Stimulated activated CD4-positive, alpha-beta T cell treated with anti-CD3 and anti-CD28 coated beads, TNF-alpha, amount 100 ng/mL, for 24 hours (primary cell): Measurements from ENCODE around the gene CENPT.
"Not testable (repeated sequence)": the region's sequence is repeated elsewhere in the genome, so short reads cannot be mapped to it uniquely, and the experiment has no call there.

Experiments
- DNase-seq, 3 experiments: peaks; one replicate each; pipeline ENCODE4 v3.0.0-alpha.2; 2020; ENCODE audit warnings: low read depth in 3 of 3

Gene CENPT

GRCh38 chr16:67846320-67847063 is 1.0 kb downstream of the CENPT start, which contains the start of gene NUTF2:
Gene NUTF2 (plus strand): TSS chr16:67846933. CDS start chr16:67865131, 18,198 bp downstream.
- peak; percentile 90 to 95 (median 94) for DNase-seq

- no peak for DNase-seq
These were observed 1.5 kb downstream of the CENPT start for GRCh38 chr16:67846063-67846319.

- DNase-seq, result no peak
These were observed 2.0 kb downstream of the CENPT start for GRCh38 chr16:67845291-67846062.

DNA sequence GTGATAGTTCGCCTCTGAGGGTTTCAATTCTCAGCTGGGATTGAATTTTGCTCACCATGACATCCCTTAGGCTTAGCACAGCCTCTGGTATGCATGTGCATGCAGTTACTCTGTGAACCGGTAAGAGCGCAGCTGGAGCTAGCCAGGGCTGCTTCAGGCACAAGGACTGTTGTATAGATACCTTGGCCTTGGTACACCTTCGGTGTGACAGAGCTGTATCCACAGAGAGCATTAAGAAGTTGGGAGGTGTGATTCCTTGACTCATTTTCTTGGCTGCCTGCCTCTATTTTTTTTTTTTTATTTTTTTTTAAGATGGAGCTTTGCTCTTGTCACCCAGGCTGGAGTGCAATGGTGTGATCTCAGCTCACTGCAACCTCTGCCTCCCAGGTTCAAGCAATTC is 3.0 kb downstream of the CENPT start:
- DNase-seq, result no peak

DNA sequence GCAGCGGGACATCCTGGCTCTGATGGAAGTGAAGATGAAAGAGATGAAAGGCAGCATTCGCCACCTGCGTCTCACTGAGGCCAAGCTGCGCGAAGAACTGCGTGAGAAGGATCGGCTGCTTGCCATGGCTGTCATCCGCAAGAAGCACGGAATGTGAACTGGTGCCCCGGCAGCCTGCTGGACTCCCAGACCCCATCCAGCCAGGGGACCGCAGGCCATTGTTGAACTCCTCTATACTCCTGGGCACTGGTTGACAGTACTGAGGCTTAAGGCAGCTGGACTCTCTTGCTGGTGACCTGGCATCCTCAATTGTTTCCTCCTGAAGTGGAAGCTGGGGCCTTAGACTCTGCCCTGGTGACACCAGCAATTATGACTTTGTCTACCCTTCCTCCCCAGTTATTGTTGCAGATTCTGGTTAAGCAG is 4.1 kb downstream of the CENPT start:
- DNase-seq, result no peak

DNA sequence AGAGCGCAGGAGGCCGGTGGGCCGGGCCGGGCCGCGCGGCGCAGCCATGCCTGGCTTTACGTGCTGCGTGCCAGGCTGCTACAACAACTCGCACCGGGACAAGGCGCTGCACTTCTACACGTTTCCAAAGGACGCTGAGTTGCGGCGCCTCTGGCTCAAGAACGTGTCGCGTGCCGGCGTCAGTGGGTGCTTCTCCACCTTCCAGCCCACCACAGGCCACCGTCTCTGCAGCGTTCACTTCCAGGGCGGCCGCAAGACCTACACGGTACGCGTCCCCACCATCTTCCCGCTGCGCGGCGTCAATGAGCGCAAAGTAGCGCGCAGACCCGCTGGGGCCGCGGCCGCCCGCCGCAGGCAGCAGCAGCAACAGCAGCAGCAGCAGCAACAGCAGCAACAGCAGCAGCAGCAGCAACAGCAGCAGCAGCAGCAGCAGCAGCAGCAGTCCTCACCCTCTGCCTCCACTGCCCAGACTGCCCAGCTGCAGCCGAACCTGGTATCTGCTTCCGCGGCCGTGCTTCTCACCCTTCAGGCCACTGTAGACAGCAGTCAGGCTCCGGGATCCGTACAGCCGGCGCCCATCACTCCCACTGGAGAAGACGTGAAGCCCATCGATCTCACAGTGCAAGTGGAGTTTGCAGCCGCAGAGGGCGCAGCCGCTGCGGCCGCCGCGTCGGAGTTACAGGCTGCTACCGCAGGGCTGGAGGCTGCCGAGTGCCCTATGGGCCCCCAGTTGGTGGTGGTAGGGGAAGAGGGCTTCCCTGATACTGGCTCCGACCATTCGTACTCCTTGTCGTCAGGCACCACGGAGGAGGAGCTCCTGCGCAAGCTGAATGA is 4.8 kb downstream of the CENPT start:
- peak in 2 of 3 experiments; percentile 27 to 55 for DNase-seq

- peak; percentile 89 to 94 (median 91) for DNase-seq
These were observed 5.5 kb downstream of the CENPT start, which contains the start of gene THAP11 for GRCh38 chr16:67841816-67842508. Gene THAP11 (plus strand): TSS chr16:67842320. CDS start chr16:67842555, 235 bp downstream.

DNA sequence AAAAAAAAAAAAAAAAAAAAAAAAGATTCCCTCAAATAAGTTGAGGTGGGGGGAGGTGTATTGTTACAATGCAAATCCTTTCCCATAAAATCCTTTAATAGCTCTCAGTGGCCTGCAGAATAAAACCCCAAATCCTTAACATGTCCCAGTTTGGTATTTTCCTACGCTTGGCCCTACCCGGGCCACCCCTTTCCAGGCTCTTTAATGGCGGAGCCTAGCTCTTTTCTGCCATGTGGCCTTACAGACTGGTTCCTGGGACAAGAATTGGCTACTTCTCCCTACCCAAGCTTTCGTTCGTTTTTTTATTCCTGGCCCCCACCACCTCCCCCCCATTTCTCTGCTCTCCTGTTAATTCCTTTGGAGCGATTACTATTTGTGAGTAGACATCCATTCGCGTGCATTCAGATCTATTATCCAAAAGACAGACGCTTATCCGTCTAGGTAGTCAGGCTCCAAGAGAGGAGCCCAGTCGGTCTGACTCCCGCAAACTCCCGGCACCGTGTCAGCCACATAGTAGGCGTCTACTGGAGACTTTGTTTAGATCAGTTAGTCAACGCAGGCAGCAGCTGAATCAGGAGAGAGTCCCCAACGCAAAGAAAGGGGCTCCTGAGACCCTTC is 6.2 kb downstream of the CENPT start:
- DNase-seq, result no peak

GRCh38 chr16:67837811-67838210 is 9.7 kb downstream of the CENPT start:
- no peak for DNase-seq

DNA sequence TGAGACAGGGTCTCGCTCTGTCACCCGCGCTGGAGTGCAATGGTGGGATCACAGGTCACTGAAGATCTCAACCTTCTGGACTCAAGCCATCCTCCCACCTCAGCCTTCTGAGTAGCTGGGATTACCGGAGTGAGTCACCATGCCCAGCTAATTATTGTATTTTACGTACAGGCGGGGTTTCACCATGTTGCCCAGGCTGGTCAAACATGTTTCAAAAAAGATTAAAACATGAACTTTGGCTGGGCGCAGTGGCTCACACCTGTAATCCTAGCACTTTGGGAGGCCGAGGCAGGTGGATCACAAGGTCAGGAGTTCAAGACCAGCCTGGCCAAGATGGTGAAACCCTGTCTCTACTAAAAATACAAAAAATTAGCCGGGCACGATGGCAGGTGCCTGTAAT is 10.3 kb downstream of the CENPT start:
- DNase-seq, result not testable (repeated sequence)

DNA sequence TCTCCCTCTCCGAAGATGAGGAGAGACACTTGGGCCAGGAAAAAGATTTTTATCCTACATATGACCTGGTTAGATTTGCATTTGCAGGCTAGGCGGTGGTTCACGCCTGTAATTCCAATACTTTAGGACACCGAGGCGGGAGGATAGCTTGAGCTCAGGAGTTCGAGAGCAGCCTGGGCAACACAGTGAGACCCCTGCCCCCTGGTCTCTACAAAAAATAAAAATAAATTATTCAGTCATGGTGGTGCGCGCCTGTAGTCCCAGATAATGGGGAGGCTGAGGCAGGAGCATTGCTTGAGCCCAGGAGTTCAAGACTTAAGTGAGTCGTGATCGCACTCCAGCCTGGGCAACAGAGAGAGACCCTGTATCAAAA is 13.3 kb downstream of the CENPT start:
- DNase-seq, result no peak

GRCh38 chr16:67833415-67834241 is 13.9 kb downstream of the CENPT start:
- peak; percentile 83 to 92 (median 89) for DNase-seq

DNA sequence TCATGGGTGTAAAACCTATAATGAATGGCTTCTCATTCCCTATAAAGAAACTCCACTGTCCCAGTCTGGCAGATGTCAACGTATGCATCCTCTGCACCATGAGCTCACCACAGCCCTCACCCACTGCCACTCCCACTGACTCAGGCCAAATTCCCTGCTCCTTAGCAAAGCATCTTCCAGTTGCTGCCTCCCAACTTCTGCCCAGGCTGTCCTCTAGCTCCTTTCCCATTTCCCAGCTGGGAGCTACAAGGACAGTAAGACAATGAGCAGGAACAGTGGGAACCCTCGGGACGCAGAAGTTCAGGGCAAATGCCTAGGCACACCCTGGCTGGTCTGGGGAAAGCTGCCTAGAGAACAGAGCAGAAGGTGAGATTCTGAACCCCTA is 14.5 kb downstream of the CENPT start:
- DNase-seq, result no peak

DNA sequence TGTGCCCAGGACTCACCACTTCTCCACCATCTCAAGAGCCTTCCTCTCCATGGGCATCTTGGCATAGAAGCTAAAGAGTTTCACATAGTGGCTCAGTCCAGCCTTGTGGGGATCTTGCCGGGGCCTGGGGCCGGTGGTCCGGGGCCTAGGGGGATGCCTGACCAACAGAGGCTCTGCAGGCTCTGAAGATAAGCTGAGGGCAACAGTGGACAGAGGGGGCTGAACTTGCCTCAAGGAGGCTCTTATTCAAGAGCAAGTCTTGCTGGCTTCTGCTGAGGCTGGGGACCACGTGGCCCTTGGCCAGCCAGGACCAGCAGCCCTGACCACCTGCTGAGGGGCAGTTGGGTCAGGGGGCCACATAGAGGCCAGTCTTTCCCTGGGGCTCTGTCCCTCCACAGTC is 18.8 kb downstream of the CENPT start:
- no peak for DNase-seq

GRCh38 chr16:67825906-67826305 is 21.6 kb downstream of the CENPT start:
- no peak for DNase-seq

GRCh38 chr16:67825119-67825518 is 22.4 kb downstream of the CENPT start:
- no peak for DNase-seq

DNA sequence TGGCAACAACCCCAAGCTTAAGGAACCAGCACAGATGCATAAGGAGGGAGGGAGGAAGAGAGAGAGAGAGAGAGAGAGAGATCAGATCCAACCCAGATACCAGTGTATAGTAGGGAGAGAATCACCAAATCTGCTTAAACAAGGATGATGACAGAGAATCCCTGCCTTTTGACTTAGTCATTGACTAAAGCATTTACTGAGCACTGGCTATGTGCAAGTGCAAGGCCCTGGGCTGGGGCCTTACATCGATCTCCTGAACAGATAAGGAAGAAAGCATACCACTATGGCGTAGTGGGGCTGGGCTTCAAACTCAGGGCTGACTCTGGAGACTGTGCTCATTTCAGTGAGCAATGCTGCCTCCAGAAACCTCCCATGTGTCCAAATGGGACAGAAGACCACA is 25.0 kb downstream of the CENPT start:
- no peak for DNase-seq

- no peak for DNase-seq
These were observed 26.8 kb downstream of the CENPT start for GRCh38 chr16:67820608-67821259.

GRCh38 chr16:67814567-67814966 is 32.9 kb downstream of the CENPT start:
- DNase-seq, result no peak

DNA sequence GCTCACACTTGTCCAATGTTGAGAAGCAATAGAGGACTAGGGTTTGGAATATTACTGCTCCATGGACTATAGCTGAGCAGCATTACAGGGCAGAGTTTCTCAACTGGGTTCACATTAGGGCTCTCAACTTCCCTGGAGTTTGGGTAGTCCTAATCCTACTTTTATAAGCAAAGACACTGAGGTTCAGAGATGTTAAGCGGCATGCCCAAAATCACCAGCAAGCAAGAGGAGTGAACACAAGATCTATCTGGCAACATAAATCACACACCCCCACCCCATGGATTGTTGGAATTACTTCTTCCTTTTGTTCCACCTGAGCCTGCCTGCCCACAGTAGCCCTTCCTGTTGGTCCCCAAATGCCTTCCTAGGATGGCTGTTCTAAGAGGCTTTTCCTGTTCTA is 35.6 kb downstream of the CENPT start:
- no peak for DNase-seq
